Testis (tissue), 3 donors: Measurements from ENCODE around the gene SLC46A1. TPM values are rescaled to one million over a fixed set of nuclear protein-coding genes. Genes with fewer than 3 reads are reported as not detected.

ENCODE experiments used
- DNase-seq: peaks from one replicate; pipeline ENCODE4 v3.0.0-alpha.2; 2019
- H3K27ac ChIP-seq, 2 donors: fragments of 200-600 bp; sonication (generic); one replicate each; pipeline ENCODE4 v1.5.1; 2019
- H3K27me3 ChIP-seq: fragments of 200-600 bp; sonication (generic); one replicate; pipeline ENCODE4 v1.5.1; 2019
- H3K36me3 ChIP-seq: fragments of 200-600 bp; sonication (generic); one replicate; pipeline ENCODE4 v1.5.1; 2017; ENCODE audit warnings: low read depth; ENCODE audit errors: missing control alignments
- H3K4me1 ChIP-seq: fragments of 200-600 bp; sonication (generic); one replicate; pipeline ENCODE4 v1.5.1; 2019
- H3K4me3 ChIP-seq, 2 donors: fragments of 200-600 bp; sonication (generic); one replicate each; pipeline ENCODE4 v1.5.1; 2017 to 2019
- H3K9me3 ChIP-seq: fragments of 200-600 bp; sonication (generic); one replicate; pipeline ENCODE4 v1.5.1; 2017
- CTCF ChIP-seq, 3 experiments: fragments of 450-650 bp in 2 of 3; fragments of 200-600 bp in 1 of 3; sonication (generic) in 1 of 3; IDR thresholded peaks; one replicate each; pipeline ENCODE4 v1.5.1; 2016 to 2019; ENCODE audit warnings: antibody characterized with exemption in 3 of 3, mild to moderate bottlenecking in 2 of 3, moderate library complexity in 1 of 3
- POLR2A ChIP-seq: fragments of 450-650 bp; IDR thresholded peaks from one replicate; pipeline ENCODE4 v1.6.1; 2017; ENCODE audit warnings: antibody characterized with exemption, mild to moderate bottlenecking, moderate library complexity
- WGBS, 2 donors: methylation state at CpG; one replicate each; pipeline ENCODE4 v1.1.5; 2018; 5-methylcytosine and 5-hydroxymethylcytosine counted together
- intact Hi-C: fragments of 100-400 bp; cut with DNase I; formaldehyde crosslinking; loops from one replicate; pipeline ENCODE4 v1.15.1; 2023; ENCODE audit warnings: low total_unique reads
- polyA plus RNA-seq: library from polyadenylated mRNA; stranded (reverse); fragments of 350-450 nt; fragmentation: Illumina TruSeq; extraction: RNeasy Lipid Tissue Mini Kit (QIAGEN cat#74804); gene quantifications from one replicate; pipeline ENCODE4 v1.2.3, GENCODE V29; 2014; ENCODE audit warnings: low read depth, low replicate concordance; ENCODE audit not compliant: insufficient read depth
- total RNA-seq, 2 donors: library from RNA; depleted of rRNA; stranded (reverse); fragments of >200 nt; gene quantifications; one replicate each; pipeline ENCODE4 v1.2.3, GENCODE V29; 2016

SLC46A1 gene
- total and polyA plus RNA-seq, 3 donors from 2014 or later: 7.5 to 13.7 (median 13.5) TPM

GRCh38 chr17:28404812-28405570, 1.0 kb downstream of the SLC46A1 start:
- peak overlapping the region; percentile 80 to 84 for H3K4me3 ChIP-seq
- peaks cover 12% of the 10 kb centered on the region for H3K4me1 ChIP-seq
- TF ChIP-seq CTCF (IDR thresholded peaks at IDR 0.05): no peak
- no peak for TF ChIP-seq POLR2A
- intact Hi-C loops: no loop called here
- no peaks in the 10 kb centered on the region for H3K9me3 ChIP-seq
- no peaks in the 10 kb centered on the region for H3K27me3 ChIP-seq
- 20 to 23% methylated on average over 15 to 33 of the region's 33 CpGs for WGBS, 2 donors
- peak; percentile 27 for DNase-seq
- no peaks in the 10 kb centered on the region for H3K36me3 ChIP-seq
- peak overlapping the region in 1 of 2 donors; percentile 14 for H3K27ac ChIP-seq

- no peak for DNase-seq
- TF ChIP-seq CTCF (IDR thresholded peaks at IDR 0.05): no peak
- no peak for TF ChIP-seq POLR2A
- Histone ChIP-seq H3K27ac (no peak overlapping the region), H3K36me3 (no peaks in the 10 kb centered on the region), H3K4me1 (peaks cover 12% of the 10 kb centered on the region), H3K27me3 (no peaks in the 10 kb centered on the region), H3K4me3 (no peak overlapping the region), H3K9me3 (no peaks in the 10 kb centered on the region)
- 74 to 82% methylated on average over 5 of the region's 5 CpGs for WGBS, 2 donors
- intact Hi-C loops: no loop called here
Measured at GRCh38 chr17:28404461-28404811, 1.6 kb downstream of the SLC46A1 start.

GRCh38 chr17:28404007-28404406, 2.0 kb downstream of the SLC46A1 start:
- Histone ChIP-seq H3K4me1 (peaks cover 12% of the 10 kb centered on the region), H3K36me3 (no peaks in the 10 kb centered on the region), H3K4me3 (no peak overlapping the region), H3K9me3 (no peaks in the 10 kb centered on the region), H3K27ac (no peak overlapping the region), H3K27me3 (no peaks in the 10 kb centered on the region)
- TF ChIP-seq CTCF (IDR thresholded peaks at IDR 0.05) (no peak), POLR2A (no peak)
- 79 to 84% methylated on average over 2 of the region's 2 CpGs for WGBS, 2 donors
- intact Hi-C loops: no loop called here
- DNase-seq: no peak

GRCh38 chr17:28402844-28403243, 3.2 kb downstream of the SLC46A1 start:
- 83 to 87% methylated on average over 6 of the region's 6 CpGs for WGBS, 2 donors
- intact Hi-C loops: no loop called here

More at GRCh38 chr17:28402844-28403243, 3.2 kb downstream of the SLC46A1 start:
- H3K4me3 ChIP-seq: no peak overlapping the region
- no peaks in the 10 kb centered on the region for H3K27me3 ChIP-seq
- H3K9me3 ChIP-seq: no peaks in the 10 kb centered on the region
- H3K4me1 ChIP-seq: peaks cover 12% of the 10 kb centered on the region
- H3K36me3 ChIP-seq: no peaks in the 10 kb centered on the region
- no peak for DNase-seq
- H3K27ac ChIP-seq: no peak overlapping the region
- TF ChIP-seq POLR2A (no peak), CTCF (IDR thresholded peaks at IDR 0.05) (no peak)
